Stomach (tissue), 4 donors: ENCODE results near the gene PGLYRP1.

Source experiments
- EP300 ChIP-seq: sonication (generic); formaldehyde crosslinking; IDR thresholded peaks from one replicate; pipeline ENCODE4 v1.6.1; 2017; ENCODE audit warnings: antibody characterized with exemption
- POLR2AphosphoS5 ChIP-seq, 3 donors: sonication (generic); formaldehyde crosslinking; IDR thresholded peaks; one replicate each; pipeline ENCODE4 v1.6.1; 2016; ENCODE audit warnings: antibody characterized with exemption in 3 of 3
- TF ChIP-seq, protein P1 (sequence below), 7 experiments: fragments of 450-650 bp in 4 of 7; fragments of 200-600 bp in 3 of 7; sonication (generic) in 3 of 7; IDR thresholded peaks; one replicate each; pipeline ENCODE4 v1.5.1; 2016 to 2019; ENCODE audit warnings: antibody characterized with exemption in 7 of 7, control low read depth in 2 of 7, mild to moderate bottlenecking in 1 of 7

DNA sequence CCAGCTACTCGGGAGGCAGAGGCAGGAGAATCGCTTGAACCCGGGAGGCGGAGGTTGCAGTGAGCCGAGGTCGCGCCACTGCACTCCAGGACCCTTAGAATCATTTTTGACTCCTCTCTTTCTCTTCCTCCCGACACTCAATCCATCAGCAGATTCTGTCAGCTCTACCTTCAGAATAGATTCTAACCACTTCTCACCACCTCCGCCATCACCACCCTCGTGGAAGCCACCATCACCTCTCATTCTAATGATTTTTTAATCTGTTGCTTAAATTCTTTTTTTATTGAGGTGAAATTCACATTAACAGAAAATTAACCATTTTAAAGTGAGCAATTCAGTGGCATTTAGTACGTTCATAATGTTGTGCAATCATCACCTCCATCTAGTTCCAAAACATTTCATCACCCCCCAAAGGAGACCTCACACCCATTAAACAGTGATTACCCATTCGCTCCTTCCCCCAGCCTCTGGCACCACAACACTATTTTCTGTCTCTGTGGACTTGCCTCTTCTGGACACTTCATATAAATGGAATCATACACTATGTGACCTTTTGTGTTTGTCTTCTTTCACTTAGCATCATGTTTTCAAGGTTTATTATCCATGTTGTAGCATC lies 32.6 kb downstream of the PGLYRP1 start:
- TF ChIP-seq EP300 (no peak), POLR2AphosphoS5 (IDR thresholded peaks at IDR 0.05) (no peak)
- TF ChIP-seq, protein P1, sequence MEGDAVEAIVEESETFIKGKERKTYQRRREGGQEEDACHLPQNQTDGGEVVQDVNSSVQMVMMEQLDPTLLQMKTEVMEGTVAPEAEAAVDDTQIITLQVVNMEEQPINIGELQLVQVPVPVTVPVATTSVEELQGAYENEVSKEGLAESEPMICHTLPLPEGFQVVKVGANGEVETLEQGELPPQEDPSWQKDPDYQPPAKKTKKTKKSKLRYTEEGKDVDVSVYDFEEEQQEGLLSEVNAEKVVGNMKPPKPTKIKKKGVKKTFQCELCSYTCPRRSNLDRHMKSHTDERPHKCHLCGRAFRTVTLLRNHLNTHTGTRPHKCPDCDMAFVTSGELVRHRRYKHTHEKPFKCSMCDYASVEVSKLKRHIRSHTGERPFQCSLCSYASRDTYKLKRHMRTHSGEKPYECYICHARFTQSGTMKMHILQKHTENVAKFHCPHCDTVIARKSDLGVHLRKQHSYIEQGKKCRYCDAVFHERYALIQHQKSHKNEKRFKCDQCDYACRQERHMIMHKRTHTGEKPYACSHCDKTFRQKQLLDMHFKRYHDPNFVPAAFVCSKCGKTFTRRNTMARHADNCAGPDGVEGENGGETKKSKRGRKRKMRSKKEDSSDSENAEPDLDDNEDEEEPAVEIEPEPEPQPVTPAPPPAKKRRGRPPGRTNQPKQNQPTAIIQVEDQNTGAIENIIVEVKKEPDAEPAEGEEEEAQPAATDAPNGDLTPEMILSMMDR (IDR thresholded peaks at IDR 0.05): no peak
